Measurements from ENCODE around the gene HCFC1R1.

HCFC1R1 gene

GRCh38 chr16:3009568-3010390 lies 14.0 kb downstream of the HCFC1R1 start:
- WGBS (ENCODE audit: insufficient coverage) = 98% methylated on average over 15 of the region's 21 CpGs
- no peak overlapping the region for H3K4me3 ChIP-seq (ENCODE audit: control insufficient read depth in 1 of 7, extremely low read depth in 1 of 7, insufficient read depth in 4 of 7, low read depth in 2 of 7, low read length in 6 of 7)
- peaks cover 0 to 4% (median 0%) of the 10 kb centered on the region in 5 experiments for H3K27me3 ChIP-seq (replicated peaks in 2 of 5; ENCODE audit: control insufficient read depth in 4 of 5, insufficient read depth in 5 of 5, low read length in 4 of 5)
- H3K9me3 ChIP-seq (ENCODE audit: control extremely low read depth in 1 of 5, control insufficient read depth in 4 of 5, insufficient read depth in 2 of 5, low read depth in 1 of 5, low read length in 4 of 5) = no peaks in the 10 kb centered on the region
- H3K4me1 ChIP-seq (ENCODE audit: control extremely low read depth in 1 of 4, control insufficient read depth in 4 of 4, insufficient read depth in 4 of 4, low read length in 3 of 4) = peaks cover 11 to 54% (median 51%) of the 10 kb centered on the region in 4 experiments
- no peak overlapping the region for H3K27ac ChIP-seq (ENCODE audit: insufficient read depth in 1 of 2, low read depth in 1 of 2, low read length in 2 of 2, poor library complexity in 1 of 2, severe bottlenecking in 2 of 2)
- POLR2A ChIA-PET = interaction anchor here (1.4 kb wide), 1 partner anchor 10 kb away, joined by 6 read pairs; the partner anchor contains the start of gene TNFRSF12A
- H3K36me3 ChIP-seq (ENCODE audit: control insufficient read depth in 4 of 4, insufficient read depth in 4 of 4, low read length in 3 of 4) = no peaks in the 10 kb centered on the region
- CTCF ChIA-PET = interaction anchor here (0.6 to 3.4 kb wide), 6 partner anchors 10 to 86 kb away, joined by 3 to 22 read pairs (median 8); partner anchors contain the start of genes CLDN6, HCFC1R1, THOC6 and TNFRSF12A
- DNase-seq = no peak

- POLR2A ChIA-PET = interaction anchor here (2.1 kb wide), 1 partner anchor 13 kb away, joined by 15 read pairs; the partner anchor contains the start of gene TNFRSF12A
- no peak for DNase-seq
- Histone ChIP-seq H3K4me1 (ENCODE audit: control extremely low read depth in 1 of 4, control insufficient read depth in 4 of 4, insufficient read depth in 4 of 4, low read length in 3 of 4) (peaks cover 11 to 55% (median 52%) of the 10 kb centered on the region in 4 experiments), H3K9me3 (ENCODE audit: control extremely low read depth in 1 of 5, control insufficient read depth in 4 of 5, insufficient read depth in 2 of 5, low read depth in 1 of 5, low read length in 4 of 5) (no peaks in the 10 kb centered on the region), H3K36me3 (ENCODE audit: control insufficient read depth in 4 of 4, insufficient read depth in 4 of 4, low read length in 3 of 4) (no peaks in the 10 kb centered on the region), H3K27ac (ENCODE audit: insufficient read depth in 1 of 2, low read depth in 1 of 2, low read length in 2 of 2, poor library complexity in 1 of 2, severe bottlenecking in 2 of 2) (peak overlapping the region in 1 of 2 experiments; percentile 68), H3K27me3 (replicated peaks in 2 of 5; ENCODE audit: control insufficient read depth in 4 of 5, insufficient read depth in 5 of 5, low read length in 4 of 5) (peaks cover 0 to 4% (median 0%) of the 10 kb centered on the region in 5 experiments), H3K4me3 (ENCODE audit: control insufficient read depth in 1 of 7, extremely low read depth in 1 of 7, insufficient read depth in 4 of 7, low read depth in 2 of 7, low read length in 6 of 7) (peak overlapping the region in 2 of 7 experiments; percentile 65 to 71)
- CTCF ChIA-PET = interaction anchor here (1.0 to 10.6 kb wide), 3 partner anchors 12 to 87 kb away, joined by 3 to 197 read pairs (median 101); partner anchors contain the start of genes CLDN6, HCFC1R1, THOC6 and TNFRSF12A
- WGBS (ENCODE audit: insufficient coverage) = 100% methylated on average over 2 of the region's 4 CpGs
Measured at GRCh38 chr16:3008690-3009037, 15.1 kb downstream of the HCFC1R1 start.

DNA sequence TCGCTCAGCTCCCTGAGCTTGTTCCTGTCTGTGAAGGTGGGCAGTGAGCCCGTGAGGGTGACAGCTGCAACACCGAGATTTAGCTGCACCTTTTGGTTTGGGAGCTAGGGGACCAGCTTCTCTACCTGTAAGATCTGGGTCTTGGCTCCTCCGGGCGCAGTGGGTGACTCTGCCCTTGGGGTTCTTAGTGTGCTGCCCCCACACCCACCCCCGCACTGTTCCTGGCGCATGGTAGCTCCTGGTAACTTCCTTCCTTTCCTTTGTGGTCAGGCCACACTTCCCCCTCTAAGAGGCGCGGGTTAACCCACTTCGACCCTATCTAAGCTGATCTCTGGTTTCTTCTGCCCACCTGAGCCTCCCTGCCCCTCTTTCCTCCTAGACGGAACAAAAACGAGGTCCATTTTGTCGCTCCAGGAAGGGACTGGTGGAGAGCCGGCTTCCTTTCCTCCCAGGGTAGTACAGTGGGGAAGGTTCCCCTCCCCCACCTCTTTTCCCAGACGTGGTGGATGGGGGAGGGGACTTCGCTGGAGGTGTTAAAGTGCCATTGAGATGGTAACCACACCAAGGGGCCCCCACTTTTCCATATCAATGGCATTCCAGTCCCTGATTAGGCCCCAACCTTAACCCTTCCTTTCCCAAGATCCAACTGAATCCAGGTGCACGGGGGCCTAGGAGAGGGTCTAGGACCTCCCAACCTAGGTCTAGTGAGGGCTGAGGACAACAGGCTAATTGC lies 15.6 kb downstream of the HCFC1R1 start:
- Histone ChIP-seq H3K27me3 (replicated peaks in 2 of 5; ENCODE audit: control insufficient read depth in 4 of 5, insufficient read depth in 5 of 5, low read length in 4 of 5) (peaks cover 0 to 4% (median 0%) of the 10 kb centered on the region in 5 experiments), H3K27ac (ENCODE audit: insufficient read depth in 1 of 2, low read depth in 1 of 2, low read length in 2 of 2, poor library complexity in 1 of 2, severe bottlenecking in 2 of 2) (peak overlapping the region in 1 of 2 experiments; percentile 72), H3K36me3 (ENCODE audit: control insufficient read depth in 4 of 4, insufficient read depth in 4 of 4, low read length in 3 of 4) (no peaks in the 10 kb centered on the region), H3K4me3 (ENCODE audit: control insufficient read depth in 1 of 7, extremely low read depth in 1 of 7, insufficient read depth in 4 of 7, low read depth in 2 of 7, low read length in 6 of 7) (peak overlapping the region in 6 of 7 experiments; percentile 32 to 71 (median 56)), H3K9me3 (ENCODE audit: control extremely low read depth in 1 of 5, control insufficient read depth in 4 of 5, insufficient read depth in 2 of 5, low read depth in 1 of 5, low read length in 4 of 5) (no peaks in the 10 kb centered on the region), H3K4me1 (ENCODE audit: control extremely low read depth in 1 of 4, control insufficient read depth in 4 of 4, insufficient read depth in 4 of 4, low read length in 3 of 4) (peaks cover 11 to 57% (median 53%) of the 10 kb centered on the region in 4 experiments)
- DNase-seq = peak; percentile 57 to 69 (median 66)
- POLR2A ChIA-PET = interaction anchor here (2.1 kb wide), 1 partner anchor 14 kb away, joined by 15 read pairs; the partner anchor contains the start of gene TNFRSF12A
- CTCF ChIA-PET = interaction anchor here (0.9 to 10.6 kb wide), 5 partner anchors 13 to 94 kb away, joined by 3 to 197 read pairs (median 4); partner anchors contain the start of genes CLDN6, HCFC1R1, THOC6 and TNFRSF12A
- 1% methylated on average over 11 of the region's 17 CpGs for WGBS (ENCODE audit: insufficient coverage)

DNA sequence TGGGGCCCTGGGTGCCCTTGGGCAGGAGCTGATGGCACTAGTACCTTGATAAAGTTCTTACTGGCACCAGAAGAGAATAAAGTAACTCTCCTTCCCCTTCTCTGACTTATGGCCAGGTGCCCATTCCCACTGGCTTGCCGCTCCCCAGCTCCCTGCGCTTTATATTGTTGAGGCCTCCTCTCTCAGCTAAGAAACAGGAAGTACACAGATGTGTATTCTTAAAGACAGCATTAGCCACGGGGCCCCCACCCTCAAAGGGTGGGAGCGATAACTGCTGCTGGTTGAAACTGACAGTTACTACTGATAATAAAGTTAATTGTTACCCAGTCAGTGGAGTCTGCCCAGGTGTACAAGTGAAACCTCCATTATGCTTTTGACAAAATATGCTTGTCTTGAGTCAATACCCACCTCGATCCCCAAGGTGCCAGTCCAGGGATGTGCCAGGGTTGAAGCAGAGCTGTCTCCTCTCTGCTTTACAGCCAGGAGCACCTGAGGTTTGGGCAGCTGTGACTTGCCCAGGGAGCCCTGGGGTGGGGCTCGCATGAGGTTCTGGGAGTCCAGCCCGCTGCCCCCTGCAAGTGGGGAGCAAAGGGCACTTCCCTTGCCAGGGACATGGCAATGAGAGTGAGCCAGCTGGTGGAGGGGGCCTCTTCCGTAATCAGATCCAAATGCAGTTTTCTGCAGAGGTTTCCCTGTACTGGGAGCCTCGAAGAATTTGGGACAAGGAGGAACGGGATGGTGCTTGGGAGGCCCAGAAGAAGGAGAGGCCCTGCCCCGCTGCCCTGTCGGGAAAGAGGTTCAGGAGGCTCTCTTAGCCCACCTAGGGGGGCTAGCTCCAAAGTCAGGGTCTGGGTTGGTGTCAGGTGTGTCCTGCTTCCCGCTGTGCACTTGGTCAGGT lies 16.4 kb downstream of the HCFC1R1 start:
- peak; percentile 27 to 60 (median 49) for DNase-seq
- Histone ChIP-seq H3K36me3 (ENCODE audit: control insufficient read depth in 4 of 4, insufficient read depth in 4 of 4, low read length in 3 of 4) (no peaks in the 10 kb centered on the region), H3K4me1 (ENCODE audit: control extremely low read depth in 1 of 4, control insufficient read depth in 4 of 4, insufficient read depth in 4 of 4, low read length in 3 of 4) (peaks cover 11 to 57% (median 50%) of the 10 kb centered on the region in 4 experiments), H3K4me3 (ENCODE audit: control insufficient read depth in 1 of 7, extremely low read depth in 1 of 7, insufficient read depth in 4 of 7, low read depth in 2 of 7, low read length in 6 of 7) (peak overlapping the region in 6 of 7 experiments; percentile 32 to 71 (median 56)), H3K9me3 (ENCODE audit: control extremely low read depth in 1 of 5, control insufficient read depth in 4 of 5, insufficient read depth in 2 of 5, low read depth in 1 of 5, low read length in 4 of 5) (no peaks in the 10 kb centered on the region), H3K27me3 (replicated peaks in 2 of 5; ENCODE audit: control insufficient read depth in 4 of 5, insufficient read depth in 5 of 5, low read length in 4 of 5) (peaks cover 0 to 4% (median 0%) of the 10 kb centered on the region in 5 experiments), H3K27ac (ENCODE audit: insufficient read depth in 1 of 2, low read depth in 1 of 2, low read length in 2 of 2, poor library complexity in 1 of 2, severe bottlenecking in 2 of 2) (peak overlapping the region in 1 of 2 experiments; percentile 72)
- WGBS (ENCODE audit: insufficient coverage) = 14% methylated on average over 11 of the region's 13 CpGs
- CTCF ChIA-PET = interaction anchor here (0.9 to 10.6 kb wide), 4 partner anchors 13 to 95 kb away, joined by 3 to 197 read pairs (median 52); partner anchors contain the start of genes CLDN6, HCFC1R1, THOC6 and TNFRSF12A
- POLR2A ChIA-PET = interaction anchor here (2.1 kb wide), 1 partner anchor 14 kb away, joined by 15 read pairs; the partner anchor contains the start of gene TNFRSF12A

DNA sequence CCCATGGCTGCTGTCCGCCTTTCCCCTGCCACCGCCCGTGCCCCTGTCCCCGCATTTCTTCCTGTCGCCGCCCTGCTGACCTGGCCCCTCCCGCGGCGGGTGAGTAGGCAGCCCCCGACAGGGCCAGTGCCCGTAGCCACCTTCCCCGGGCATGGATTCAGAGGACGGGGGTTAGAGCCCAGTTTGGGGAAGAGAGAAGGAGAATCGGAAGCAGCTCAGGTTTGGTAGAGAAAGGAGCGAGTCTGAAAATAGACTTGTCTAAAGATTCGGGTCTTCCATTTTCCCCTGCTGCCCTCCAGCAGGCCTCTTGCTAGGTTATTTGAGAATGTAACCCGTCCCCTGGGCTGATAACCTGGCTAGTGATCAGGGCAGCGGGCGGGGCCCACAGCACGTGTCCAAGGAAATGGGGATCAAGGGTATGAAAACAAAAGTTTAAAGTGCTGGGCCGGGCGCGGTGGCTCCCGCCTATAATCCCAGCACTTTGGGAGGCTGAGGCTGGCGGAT lies 18.9 kb downstream of the HCFC1R1 start:
- peak overlapping the region in 1 of 2 experiments; percentile 68 for H3K27ac ChIP-seq (ENCODE audit: insufficient read depth in 1 of 2, low read depth in 1 of 2, low read length in 2 of 2, poor library complexity in 1 of 2, severe bottlenecking in 2 of 2)

More for the DNA sequence above, 18.9 kb downstream of the HCFC1R1 start:
- Histone ChIP-seq H3K36me3 (ENCODE audit: control insufficient read depth in 4 of 4, insufficient read depth in 4 of 4, low read length in 3 of 4) (peaks cover 0 to 4% (median 1%) of the 10 kb centered on the region in 4 experiments), H3K9me3 (ENCODE audit: control extremely low read depth in 1 of 5, control insufficient read depth in 4 of 5, insufficient read depth in 2 of 5, low read depth in 1 of 5, low read length in 4 of 5) (no peaks in the 10 kb centered on the region), H3K4me3 (ENCODE audit: control insufficient read depth in 1 of 7, extremely low read depth in 1 of 7, insufficient read depth in 4 of 7, low read depth in 2 of 7, low read length in 6 of 7) (peak overlapping the region in 6 of 7 experiments; percentile 51 to 81 (median 66)), H3K4me1 (ENCODE audit: control extremely low read depth in 1 of 4, control insufficient read depth in 4 of 4, insufficient read depth in 4 of 4, low read length in 3 of 4) (peaks cover 11 to 52% (median 45%) of the 10 kb centered on the region in 4 experiments), H3K27me3 (replicated peaks in 2 of 5; ENCODE audit: control insufficient read depth in 4 of 5, insufficient read depth in 5 of 5, low read length in 4 of 5) (no peaks in the 10 kb centered on the region)
- 1% methylated on average over 12 of the region's 25 CpGs for WGBS (ENCODE audit: insufficient coverage)
- POLR2A ChIA-PET = interaction anchor here (1.7 to 2.5 kb wide), 2 partner anchors 16 to 23 kb away, joined by 7 to 11 read pairs; partner anchors contain the start of gene TNFRSF12A
- CTCF ChIA-PET = interaction anchor here (0.6 to 10.6 kb wide), 4 partner anchors 16 to 126 kb away, joined by 3 to 197 read pairs (median 54); partner anchors contain the start of genes CLDN6, HCFC1R1, THOC6 and TNFRSF12A
- DNase-seq = peak in 1 of 3 donors; percentile 50
